Posterior cingulate gyrus (tissue), 11 donors: ENCODE results near the gene BRIP1.
"Not testable (repeated sequence)": the region's sequence is repeated elsewhere in the genome, so short reads cannot be mapped to it uniquely, and the experiment has no call there.

Source experiments
- DNase-seq, 10 donors: peaks; one replicate each; pipeline versions ENCODE4 v3.0.0 to v3.0.0-alpha.2; 2020 to 2021; ENCODE audit warnings: mixed read lengths in 3 of 10
- intact Hi-C: fragments of 100-400 bp; cut with DNase I; formaldehyde crosslinking; loops from one replicate; pipeline ENCODE4 v1.15.1; 2023

Gene BRIP1

GRCh38 chr17:61806936-61807335 lies 56.4 kb downstream of the BRIP1 start:
- DNase-seq = no peak
- intact Hi-C loops = no loop called here

- intact Hi-C loops = no loop called here
- no peak for DNase-seq
These were observed 57.1 kb downstream of the BRIP1 start for GRCh38 chr17:61806081-61806828.

- intact Hi-C loops = no loop called here
- DNase-seq = no peak
These were observed 57.9 kb downstream of the BRIP1 start for GRCh38 chr17:61805399-61805798.

- no peak for DNase-seq
These were observed 59.5 kb downstream of the BRIP1 start for GRCh38 chr17:61803796-61804195.

GRCh38 chr17:61803216-61803615 lies 60.1 kb downstream of the BRIP1 start:
- intact Hi-C loops = no loop called here
- no peak for DNase-seq

More at GRCh38 chr17:61803796-61804195, 59.5 kb downstream of the BRIP1 start:
- intact Hi-C loops = no loop called here

- intact Hi-C loops = no loop called here
- no peak for DNase-seq
These were observed 63.4 kb downstream of the BRIP1 start for GRCh38 chr17:61799812-61800484.

GRCh38 chr17:61797283-61797682 lies 66.0 kb downstream of the BRIP1 start:
- intact Hi-C loops = no loop called here
- no peak for DNase-seq

- intact Hi-C loops = no loop called here
- no peak for DNase-seq
These were observed 67.8 kb downstream of the BRIP1 start for GRCh38 chr17:61795546-61795945.

- DNase-seq = no peak
- intact Hi-C loops = no loop called here
These were observed 68.5 kb downstream of the BRIP1 start for GRCh38 chr17:61794792-61795191.

GRCh38 chr17:61794242-61794641 lies 69.1 kb downstream of the BRIP1 start:
- intact Hi-C loops = no loop called here
- DNase-seq = no peak

GRCh38 chr17:61793565-61793964 lies 69.8 kb downstream of the BRIP1 start:
- intact Hi-C loops = no loop called here
- DNase-seq = no peak

GRCh38 chr17:61789872-61790271 lies 73.5 kb downstream of the BRIP1 start:
- no peak for DNase-seq
- intact Hi-C loops = no loop called here

GRCh38 chr17:61786088-61786487 lies 77.2 kb downstream of the BRIP1 start:
- no peak for DNase-seq
- intact Hi-C loops = no loop called here

- intact Hi-C loops = no loop called here
These were observed 78.8 kb downstream of the BRIP1 start for GRCh38 chr17:61784510-61784909.

GRCh38 chr17:61783556-61784304 lies 79.6 kb downstream of the BRIP1 start:
- intact Hi-C loops = no loop called here
- no peak for DNase-seq

More at GRCh38 chr17:61784510-61784909, 78.8 kb downstream of the BRIP1 start:
- no peak for DNase-seq

- no peak for DNase-seq
- intact Hi-C loops = no loop called here
These were observed 80.2 kb downstream of the BRIP1 start for GRCh38 chr17:61783120-61783519.

GRCh38 chr17:61782683-61783082 lies 80.6 kb downstream of the BRIP1 start:
- DNase-seq = no peak
- intact Hi-C loops = no loop called here

GRCh38 chr17:61775364-61775763 lies 88.0 kb downstream of the BRIP1 start:
- DNase-seq = no peak
- intact Hi-C loops = no loop called here

- intact Hi-C loops = no loop called here
- no peak for DNase-seq
These were observed 88.6 kb downstream of the BRIP1 start for GRCh38 chr17:61774724-61775123.

- intact Hi-C loops, DNase-seq: not testable (repeated sequence)
These were observed 89.2 kb downstream of the BRIP1 start for GRCh38 chr17:61774087-61774486.

GRCh38 chr17:61770752-61771533 lies 92.4 kb downstream of the BRIP1 start:
- intact Hi-C loops = no loop called here
- no peak for DNase-seq
